GM18873 (cell line): ENCODE results near the gene FAM13A.
A peak's percentile ranks its signal among the peaks of the same experiment; 100 is the strongest.
"Not testable (repeated sequence)": the region's sequence is repeated elsewhere in the genome, so short reads cannot be mapped to it uniquely, and the experiment has no call there.

Source experiments
- ATAC-seq: cut with Tn5 transposase; IDR thresholded peaks from one replicate; pipeline ENCODE4 v1.9.1; 2021; ENCODE audit warnings: mild to moderate bottlenecking, moderate library complexity, moderate number of reproducible peaks; ENCODE audit not compliant: unreplicated experiment, low FRiP score

The FAM13A gene

GRCh38 chr4:89000844-89001360 lies 56.1 kb downstream of the FAM13A start:
- no peak for ATAC-seq

- no peak for ATAC-seq
These were observed 56.6 kb downstream of the FAM13A start for GRCh38 chr4:89000382-89000781.

- no peak for ATAC-seq
These were observed 57.5 kb downstream of the FAM13A start for GRCh38 chr4:88999392-88999930.

GRCh38 chr4:88998891-88999290 lies 58.1 kb downstream of the FAM13A start:
- ATAC-seq: no peak

GRCh38 chr4:88998001-88998400 lies 59.0 kb downstream of the FAM13A start:
- no peak for ATAC-seq

- no peak for ATAC-seq
These were observed 61.1 kb downstream of the FAM13A start for GRCh38 chr4:88995874-88996273.

- not testable (repeated sequence) for ATAC-seq
These were observed 61.7 kb downstream of the FAM13A start for GRCh38 chr4:88995257-88995656.

GRCh38 chr4:88993246-88993645 lies 63.7 kb downstream of the FAM13A start:
- ATAC-seq: no peak

- ATAC-seq: no peak
These were observed 65.2 kb downstream of the FAM13A start for GRCh38 chr4:88991746-88992145.

- ATAC-seq: no peak
These were observed 67.0 kb downstream of the FAM13A start for GRCh38 chr4:88989990-88990389.

GRCh38 chr4:88985088-88985773 lies 71.8 kb downstream of the FAM13A start:
- no peak for ATAC-seq

- ATAC-seq: no peak
These were observed 74.2 kb downstream of the FAM13A start for GRCh38 chr4:88982757-88983156.

- peak; percentile 75 for ATAC-seq
These were observed 75.0 kb downstream of the FAM13A start for GRCh38 chr4:88981993-88982392.

GRCh38 chr4:88981556-88981955 lies 75.4 kb downstream of the FAM13A start:
- ATAC-seq: no peak

GRCh38 chr4:88979276-88979675 lies 77.7 kb downstream of the FAM13A start:
- ATAC-seq: no peak

GRCh38 chr4:88976775-88977035 lies 80.3 kb downstream of the FAM13A start:
- ATAC-seq: no peak

GRCh38 chr4:88975958-88976774 lies 80.8 kb downstream of the FAM13A start:
- no peak for ATAC-seq

GRCh38 chr4:88971536-88971935 lies 85.4 kb downstream of the FAM13A start:
- ATAC-seq: no peak

- no peak for ATAC-seq
These were observed 87.2 kb downstream of the FAM13A start for GRCh38 chr4:88969746-88970145.

GRCh38 chr4:88969271-88969670 lies 87.7 kb downstream of the FAM13A start:
- no peak for ATAC-seq

- no peak for ATAC-seq
These were observed 89.1 kb downstream of the FAM13A start for GRCh38 chr4:88967883-88968331.

- ATAC-seq: no peak
These were observed 91.9 kb downstream of the FAM13A start for GRCh38 chr4:88965053-88965452.
